HUES6 (cell line): ENCODE results near the gene TBCK.

Experiments used
- H3K27ac ChIP-seq: 2 replicates; pipeline ENCODE4 v1.7.0; 2013; ENCODE audit warnings: low read depth, mild to moderate bottlenecking, low read length, inconsistent platforms
- H3K27me3 ChIP-seq: 2 replicates; pipeline ENCODE4 v1.6.1; 2013; ENCODE audit warnings: low read length; ENCODE audit not compliant: control insufficient read depth, insufficient read depth
- H3K36me3 ChIP-seq: 2 replicates; pipeline ENCODE4 v1.6.1; 2013; ENCODE audit warnings: low read length; ENCODE audit not compliant: control insufficient read depth, insufficient read depth
- H3K4me1 ChIP-seq: 2 replicates; pipeline ENCODE4 v1.6.1; 2013; ENCODE audit warnings: low read length; ENCODE audit not compliant: control insufficient read depth, insufficient read depth
- H3K4me3 ChIP-seq: 2 replicates; pipeline ENCODE4 v1.5.1; 2013; ENCODE audit warnings: low read depth, low read length
- H3K9ac ChIP-seq: one replicate; pipeline ENCODE4 v1.6.1; 2013; ENCODE audit warnings: mild to moderate bottlenecking, low read length
- H3K9me3 ChIP-seq: 2 replicates; pipeline ENCODE4 v1.6.1; 2013; ENCODE audit warnings: low read depth, low read length; ENCODE audit not compliant: control insufficient read depth, insufficient read depth

Gene TBCK

GRCh38 chr4:106343865-106344646, 28.0 kb upstream of the TBCK start:
- peaks cover 21% of the 10 kb centered on the region for H3K36me3 ChIP-seq
- H3K9ac ChIP-seq = no peak overlapping the region
- no peak overlapping the region for H3K27ac ChIP-seq
- H3K27me3 ChIP-seq = no peaks in the 10 kb centered on the region
- H3K4me1 ChIP-seq = no peaks in the 10 kb centered on the region
- H3K4me3 ChIP-seq = no peak overlapping the region
- no peaks in the 10 kb centered on the region for H3K9me3 ChIP-seq

- Histone ChIP-seq H3K4me1 (no peaks in the 10 kb centered on the region), H3K36me3 (peaks cover 39% of the 10 kb centered on the region), H3K9me3 (peaks cover 3% of the 10 kb centered on the region; the same call in 1 of the 2 replicates), H3K9ac (no peak overlapping the region), H3K4me3 (no peak overlapping the region), H3K27me3 (no peaks in the 10 kb centered on the region), H3K27ac (no peak overlapping the region)
Observed at GRCh38 chr4:106340774-106341173, 24.8 kb upstream of the TBCK start.

GRCh38 chr4:106339431-106339830, 23.4 kb upstream of the TBCK start:
- Histone ChIP-seq H3K9me3 (peaks cover 3% of the 10 kb centered on the region; the same call in 1 of the 2 replicates), H3K4me1 (no peaks in the 10 kb centered on the region), H3K27ac (no peak overlapping the region), H3K4me3 (no peak overlapping the region), H3K27me3 (no peaks in the 10 kb centered on the region), H3K36me3 (peaks cover 49% of the 10 kb centered on the region), H3K9ac (no peak overlapping the region)

GRCh38 chr4:106338671-106339070, 22.7 kb upstream of the TBCK start:
- no peaks in the 10 kb centered on the region for H3K4me1 ChIP-seq
- no peak overlapping the region for H3K27ac ChIP-seq
- H3K36me3 ChIP-seq = peaks cover 54% of the 10 kb centered on the region
- no peak overlapping the region for H3K9ac ChIP-seq
- peaks cover 3% of the 10 kb centered on the region; the same call in 1 of the 2 replicates for H3K9me3 ChIP-seq
- no peak overlapping the region for H3K4me3 ChIP-seq
- no peaks in the 10 kb centered on the region for H3K27me3 ChIP-seq

GRCh38 chr4:106337916-106338315, 21.9 kb upstream of the TBCK start:
- no peak overlapping the region for H3K27ac ChIP-seq
- peaks cover 62% of the 10 kb centered on the region for H3K36me3 ChIP-seq

GRCh38 chr4:106336618-106337017, 20.6 kb upstream of the TBCK start:
- H3K9ac ChIP-seq = no peak overlapping the region
- peaks cover 3% of the 10 kb centered on the region; the same call in 1 of the 2 replicates for H3K9me3 ChIP-seq
- H3K27ac ChIP-seq = no peak overlapping the region
- no peaks in the 10 kb centered on the region for H3K27me3 ChIP-seq
- H3K36me3 ChIP-seq = peaks cover 71% of the 10 kb centered on the region
- no peaks in the 10 kb centered on the region for H3K4me1 ChIP-seq
- H3K4me3 ChIP-seq = no peak overlapping the region

More at GRCh38 chr4:106337916-106338315, 21.9 kb upstream of the TBCK start:
- Histone ChIP-seq H3K27me3 (no peaks in the 10 kb centered on the region), H3K9ac (no peak overlapping the region), H3K4me1 (no peaks in the 10 kb centered on the region), H3K4me3 (no peak overlapping the region), H3K9me3 (peaks cover 3% of the 10 kb centered on the region; the same call in 1 of the 2 replicates)

GRCh38 chr4:106334741-106335470, 18.9 kb upstream of the TBCK start:
- no peaks in the 10 kb centered on the region for H3K27me3 ChIP-seq
- H3K27ac ChIP-seq = no peak overlapping the region
- peaks cover 77% of the 10 kb centered on the region for H3K36me3 ChIP-seq
- H3K4me1 ChIP-seq = no peaks in the 10 kb centered on the region
- peaks cover 3% of the 10 kb centered on the region; the same call in 1 of the 2 replicates for H3K9me3 ChIP-seq
- H3K9ac ChIP-seq = no peak overlapping the region
- H3K4me3 ChIP-seq = no peak overlapping the region

GRCh38 chr4:106333186-106333585, 17.2 kb upstream of the TBCK start:
- no peak overlapping the region for H3K4me3 ChIP-seq
- H3K9ac ChIP-seq = no peak overlapping the region
- H3K27me3 ChIP-seq = no peaks in the 10 kb centered on the region
- H3K9me3 ChIP-seq = peaks cover under 1% of the 10 kb centered on the region; the same call in 1 of the 2 replicates
- H3K27ac ChIP-seq = no peak overlapping the region
- peaks cover 77% of the 10 kb centered on the region for H3K36me3 ChIP-seq
- no peaks in the 10 kb centered on the region for H3K4me1 ChIP-seq

GRCh38 chr4:106329041-106329618, 13.1 kb upstream of the TBCK start:
- H3K4me1 ChIP-seq = no peaks in the 10 kb centered on the region; the same call in 1 of the 2 replicates
- H3K36me3 ChIP-seq = peaks cover 69% of the 10 kb centered on the region
- H3K9me3 ChIP-seq = no peaks in the 10 kb centered on the region
- H3K4me3 ChIP-seq = no peak overlapping the region
- no peak overlapping the region for H3K27ac ChIP-seq
- no peaks in the 10 kb centered on the region for H3K27me3 ChIP-seq
- no peak overlapping the region for H3K9ac ChIP-seq

GRCh38 chr4:106325800-106326199, 9.8 kb upstream of the TBCK start:
- H3K9me3 ChIP-seq = peaks cover under 1% of the 10 kb centered on the region
- no peaks in the 10 kb centered on the region; the same call in 1 of the 2 replicates for H3K4me1 ChIP-seq
- H3K9ac ChIP-seq = no peak overlapping the region
- peaks cover 40% of the 10 kb centered on the region for H3K36me3 ChIP-seq
- no peaks in the 10 kb centered on the region for H3K27me3 ChIP-seq
- no peak overlapping the region for H3K4me3 ChIP-seq
- no peak overlapping the region for H3K27ac ChIP-seq

- H3K4me3 ChIP-seq = no peak overlapping the region
- no peaks in the 10 kb centered on the region for H3K27me3 ChIP-seq
- no peak overlapping the region for H3K27ac ChIP-seq
- peaks cover 8% of the 10 kb centered on the region for H3K9me3 ChIP-seq
- peaks cover 29% of the 10 kb centered on the region for H3K36me3 ChIP-seq
- H3K4me1 ChIP-seq = no peaks in the 10 kb centered on the region; the same call in 1 of the 2 replicates
- H3K9ac ChIP-seq = no peak overlapping the region
Observed at GRCh38 chr4:106323119-106323518, 7.1 kb upstream of the TBCK start.
